K562 (cell line): ENCODE measurements around the gene ITGAL. TPM values are rescaled to one million over a fixed set of nuclear protein-coding genes. Genes with fewer than 3 reads are reported as not detected.

Source experiments
- BCL6 ChIP-seq: fragments of 250-450 bp; sonication (Bioruptor Pico); IDR thresholded peaks from 2 replicates; pipeline ENCODE4 v1.4.0; 2020
- BMI1 ChIP-seq: fragments of 150-350 bp; IDR thresholded peaks from 2 replicates; pipeline ENCODE4 v1.6.1; 2014; ENCODE audit warnings: low read length
- HLTF ChIP-seq: fragments of 450-650 bp; IDR thresholded peaks from 2 replicates; pipeline ENCODE4 v1.6.1; 2016
- JUN ChIP-seq, 2 experiments: sonication (generic) in 1 of 2; formaldehyde crosslinking in 1 of 2; IDR thresholded peaks; 2 replicates each; pipeline versions ENCODE4 v1.6.1 to v1.8.0; 2012 to 2022; ENCODE audit warnings: borderline replicate concordance in 2 of 2, mild to moderate bottlenecking in 2 of 2, improper control_type of control experiment in 1 of 2, low read depth in 1 of 2, low read length in 1 of 2, missing genetic modification reagents in 1 of 2
- KLF16 ChIP-seq: IDR thresholded peaks from 2 replicates; pipeline ENCODE4 v1.6.1; 2016; ENCODE audit warnings: antibody characterized with exemption
- NONO ChIP-seq, 2 experiments: fragments of 200-400 bp in 1 of 2; fragments of 450-650 bp in 1 of 2; formaldehyde crosslinking in 1 of 2; IDR thresholded peaks; 2 replicates each; pipeline ENCODE4 v1.6.1; 2017; ENCODE audit warnings: low read depth in 2 of 2, mild to moderate bottlenecking in 2 of 2, moderate library complexity in 2 of 2, low read length in 1 of 2
- RAD21 ChIP-seq, 2 experiments: fragments of 250-450 bp in 1 of 2; fragments of 450-650 bp in 1 of 2; sonication (Bioruptor Pico) in 1 of 2; formaldehyde crosslinking in 1 of 2; IDR thresholded peaks in 1 of 2; conservative IDR thresholded peaks in 1 of 2; 2 replicates each; pipeline versions ENCODE4 v1.4.0 to v1.8.0; 2020 to 2022; ENCODE audit warnings: mild to moderate bottlenecking in 2 of 2, moderate library complexity in 1 of 2
- RFX5 ChIP-seq: IDR thresholded peaks from 2 replicates; pipeline ENCODE4 v1.6.1; 2011; ENCODE audit warnings: low read depth, mild to moderate bottlenecking, improper control_type of control experiment, low read length
- SLC30A9 ChIP-seq: fragments of 250-450 bp; sonication (Bioruptor Pico); IDR thresholded peaks from 2 replicates; pipeline ENCODE4 v1.8.0; 2022; ENCODE audit warnings: mild to moderate bottlenecking, moderate library complexity
- STAT5B ChIP-seq: fragments of 250-450 bp; sonication (Bioruptor Pico); IDR thresholded peaks from 2 replicates; pipeline ENCODE4 v1.8.0; 2021; ENCODE audit warnings: mild to moderate bottlenecking, inconsistent platforms
- TCF3 ChIP-seq: sonication (generic); formaldehyde crosslinking; IDR thresholded peaks from 2 replicates; pipeline ENCODE4 v1.4.0; 2020; ENCODE audit warnings: mild to moderate bottlenecking, missing genetic modification reagents
- ZBED1 ChIP-seq: IDR thresholded peaks from 2 replicates; pipeline ENCODE4 v1.6.1; 2014
- ZNF764 ChIP-seq: fragments of 250-450 bp; sonication (Bioruptor Pico); IDR thresholded peaks from 2 replicates; pipeline ENCODE4 v1.4.0; 2020; ENCODE audit warnings: low read depth, mild to moderate bottlenecking, moderate library complexity
- polyA plus RNA-seq, 8 experiments: library from polyadenylated mRNA; depleted of rRNA in 4 of 8; stranded (reverse) in 5 of 8; unstranded in 3 of 8; fragments of >200 nt; fragmentation: Nextera tagmentation in 2 of 8; fragmentation: Illumina TruSeq in 1 of 8; extraction: Ambion mirVana in 2 of 8; extraction: Trizol in 1 of 8; gene quantifications; 2 replicates each; pipeline versions ENCODE4 v1.2.1 to v1.2.3, GENCODE V29; 2011 to 2014; ENCODE audit warnings: inconsistent platforms in 1 of 8, missing spikeins in 1 of 8
- total RNA-seq, 7 experiments: library from RNA; depleted of rRNA in 6 of 7; stranded (reverse); fragments of >200 nt in 6 of 7; fragmentation: Illumina TruSeq in 2 of 7; extraction: Trizol in 2 of 7; gene quantifications; 2 replicates each; pipeline versions ENCODE4 v1.2.1 to v1.2.3, GENCODE V29; 2011 to 2021; ENCODE audit warnings: low replicate concordance in 1 of 7
- TF ChIP-seq, protein P1 (sequence below), 2 experiments: fragments of 450-650 bp; formaldehyde crosslinking in 1 of 2; IDR thresholded peaks; 2 replicates each; pipeline versions ENCODE4 v1.4.0 to v1.6.1; 2014 to 2020; ENCODE audit warnings: mild to moderate bottlenecking in 2 of 2, borderline replicate concordance in 1 of 2, low read depth in 1 of 2
- TF ChIP-seq, protein P2 (sequence below): IDR thresholded peaks from 3 replicates; pipeline ENCODE4 v1.6.1; 2011; ENCODE audit warnings: borderline replicate concordance, mild to moderate bottlenecking, moderate library complexity; ENCODE audit not compliant: insufficient read length; ENCODE audit errors: extremely low read depth
- TF ChIP-seq, protein P3 (sequence below), 2 experiments: fragments of 250-450 bp in 1 of 2; fragments of 450-650 bp in 1 of 2; sonication (Bioruptor Pico) in 1 of 2; IDR thresholded peaks; 2 replicates each; pipeline versions ENCODE4 v1.6.1 to v1.8.0; 2016 to 2021; ENCODE audit warnings: mild to moderate bottlenecking in 2 of 2, moderate library complexity in 2 of 2, missing compliant biosample characterization in 1 of 2, missing genetic modification characterization in 1 of 2

The ITGAL gene
- total and polyA plus RNA-seq, 9 of the 15 experiments (the other 6 are each of a cell fraction or from before 2014, with no cell fraction given): 0.01 to 0.53 TPM; not detected in 7

DNA sequence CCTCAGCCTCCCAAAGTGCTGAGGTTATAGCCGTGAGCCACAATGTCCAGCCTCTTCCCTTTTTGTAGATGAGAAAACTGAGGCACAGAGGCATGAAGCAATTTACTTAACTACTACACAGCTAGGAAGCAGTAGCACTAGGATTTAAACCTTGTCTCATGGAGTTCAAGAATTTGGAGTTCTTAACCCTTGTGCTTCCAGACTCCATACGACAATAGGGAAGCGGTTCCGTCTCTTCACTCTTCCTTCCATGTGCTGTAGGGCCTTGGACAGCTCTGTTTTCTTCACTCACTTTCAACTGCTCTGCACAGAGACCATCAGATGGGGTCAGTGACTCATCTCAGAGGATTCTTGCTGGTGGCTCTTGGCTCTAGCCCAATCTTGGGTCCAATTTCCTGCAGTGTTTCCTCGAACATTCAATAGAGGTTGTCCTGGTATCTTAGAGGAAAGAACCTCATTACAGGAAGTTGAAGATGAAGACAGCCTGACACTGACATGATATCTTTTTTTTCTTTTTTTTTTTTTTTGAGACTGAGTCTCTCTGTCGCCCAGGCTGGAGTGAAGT is 19.3 kb downstream of the ITGAL start (continued):
- TF ChIP-seq, protein P1, sequence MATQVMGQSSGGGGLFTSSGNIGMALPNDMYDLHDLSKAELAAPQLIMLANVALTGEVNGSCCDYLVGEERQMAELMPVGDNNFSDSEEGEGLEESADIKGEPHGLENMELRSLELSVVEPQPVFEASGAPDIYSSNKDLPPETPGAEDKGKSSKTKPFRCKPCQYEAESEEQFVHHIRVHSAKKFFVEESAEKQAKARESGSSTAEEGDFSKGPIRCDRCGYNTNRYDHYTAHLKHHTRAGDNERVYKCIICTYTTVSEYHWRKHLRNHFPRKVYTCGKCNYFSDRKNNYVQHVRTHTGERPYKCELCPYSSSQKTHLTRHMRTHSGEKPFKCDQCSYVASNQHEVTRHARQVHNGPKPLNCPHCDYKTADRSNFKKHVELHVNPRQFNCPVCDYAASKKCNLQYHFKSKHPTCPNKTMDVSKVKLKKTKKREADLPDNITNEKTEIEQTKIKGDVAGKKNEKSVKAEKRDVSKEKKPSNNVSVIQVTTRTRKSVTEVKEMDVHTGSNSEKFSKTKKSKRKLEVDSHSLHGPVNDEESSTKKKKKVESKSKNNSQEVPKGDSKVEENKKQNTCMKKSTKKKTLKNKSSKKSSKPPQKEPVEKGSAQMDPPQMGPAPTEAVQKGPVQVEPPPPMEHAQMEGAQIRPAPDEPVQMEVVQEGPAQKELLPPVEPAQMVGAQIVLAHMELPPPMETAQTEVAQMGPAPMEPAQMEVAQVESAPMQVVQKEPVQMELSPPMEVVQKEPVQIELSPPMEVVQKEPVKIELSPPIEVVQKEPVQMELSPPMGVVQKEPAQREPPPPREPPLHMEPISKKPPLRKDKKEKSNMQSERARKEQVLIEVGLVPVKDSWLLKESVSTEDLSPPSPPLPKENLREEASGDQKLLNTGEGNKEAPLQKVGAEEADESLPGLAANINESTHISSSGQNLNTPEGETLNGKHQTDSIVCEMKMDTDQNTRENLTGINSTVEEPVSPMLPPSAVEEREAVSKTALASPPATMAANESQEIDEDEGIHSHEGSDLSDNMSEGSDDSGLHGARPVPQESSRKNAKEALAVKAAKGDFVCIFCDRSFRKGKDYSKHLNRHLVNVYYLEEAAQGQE (IDR thresholded peaks at IDR 0.05; ENCODE audit: borderline replicate concordance): peak; percentile 85
- TF ChIP-seq, protein P1 (CRISPR knock-in tag; IDR thresholded peaks at IDR 0.05; ENCODE audit: low read depth): no peak
- peak; percentile 81; the same call in 1 of the 2 replicates for TF ChIP-seq JUN (IDR thresholded peaks at IDR 0.05; ENCODE audit: borderline replicate concordance, low read depth, low read length)
- TF ChIP-seq JUN (CRISPR knock-in tag; IDR thresholded peaks at IDR 0.05; ENCODE audit: borderline replicate concordance): no peak
- no peak for TF ChIP-seq NONO (IDR thresholded peaks at IDR 0.05; ENCODE audit: low read depth in 2 of 2, low read length in 1 of 2)
- no peak for TF ChIP-seq HLTF
- TF ChIP-seq, protein P2, sequence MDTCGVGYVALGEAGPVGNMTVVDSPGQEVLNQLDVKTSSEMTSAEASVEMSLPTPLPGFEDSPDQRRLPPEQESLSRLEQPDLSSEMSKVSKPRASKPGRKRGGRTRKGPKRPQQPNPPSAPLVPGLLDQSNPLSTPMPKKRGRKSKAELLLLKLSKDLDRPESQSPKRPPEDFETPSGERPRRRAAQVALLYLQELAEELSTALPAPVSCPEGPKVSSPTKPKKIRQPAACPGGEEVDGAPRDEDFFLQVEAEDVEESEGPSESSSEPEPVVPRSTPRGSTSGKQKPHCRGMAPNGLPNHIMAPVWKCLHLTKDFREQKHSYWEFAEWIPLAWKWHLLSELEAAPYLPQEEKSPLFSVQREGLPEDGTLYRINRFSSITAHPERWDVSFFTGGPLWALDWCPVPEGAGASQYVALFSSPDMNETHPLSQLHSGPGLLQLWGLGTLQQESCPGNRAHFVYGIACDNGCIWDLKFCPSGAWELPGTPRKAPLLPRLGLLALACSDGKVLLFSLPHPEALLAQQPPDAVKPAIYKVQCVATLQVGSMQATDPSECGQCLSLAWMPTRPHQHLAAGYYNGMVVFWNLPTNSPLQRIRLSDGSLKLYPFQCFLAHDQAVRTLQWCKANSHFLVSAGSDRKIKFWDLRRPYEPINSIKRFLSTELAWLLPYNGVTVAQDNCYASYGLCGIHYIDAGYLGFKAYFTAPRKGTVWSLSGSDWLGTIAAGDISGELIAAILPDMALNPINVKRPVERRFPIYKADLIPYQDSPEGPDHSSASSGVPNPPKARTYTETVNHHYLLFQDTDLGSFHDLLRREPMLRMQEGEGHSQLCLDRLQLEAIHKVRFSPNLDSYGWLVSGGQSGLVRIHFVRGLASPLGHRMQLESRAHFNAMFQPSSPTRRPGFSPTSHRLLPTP: no peak
- TF ChIP-seq, protein P3, sequence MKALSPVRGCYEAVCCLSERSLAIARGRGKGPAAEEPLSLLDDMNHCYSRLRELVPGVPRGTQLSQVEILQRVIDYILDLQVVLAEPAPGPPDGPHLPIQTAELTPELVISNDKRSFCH (CRISPR knock-in tag; IDR thresholded peaks at IDR 0.05): no peak
- TF ChIP-seq, protein P3 (tag; IDR thresholded peaks at IDR 0.05): no peak
- peak; percentile 45; the same call in 1 of the 2 replicates for TF ChIP-seq TCF3 (CRISPR knock-in tag)
- no peak for TF ChIP-seq STAT5B (CRISPR knock-in tag)
- no peak for TF ChIP-seq BCL6
- no peak for TF ChIP-seq KLF16
- TF ChIP-seq SLC30A9 (CRISPR knock-in tag): no peak
- no peak for TF ChIP-seq RFX5
- no peak for TF ChIP-seq BMI1
- peak; percentile 54 to 75 for TF ChIP-seq RAD21 (CRISPR knock-in tag; conservative IDR thresholded peaks at IDR 0.05 in 1 of 2, IDR thresholded peaks at IDR 0.05 in 1 of 2)
- no peak for TF ChIP-seq ZNF764 (CRISPR knock-in tag)
- TF ChIP-seq ZBED1: no peak
